ENCODE measurements around the gene ARSI.

The ARSI gene

DNA sequence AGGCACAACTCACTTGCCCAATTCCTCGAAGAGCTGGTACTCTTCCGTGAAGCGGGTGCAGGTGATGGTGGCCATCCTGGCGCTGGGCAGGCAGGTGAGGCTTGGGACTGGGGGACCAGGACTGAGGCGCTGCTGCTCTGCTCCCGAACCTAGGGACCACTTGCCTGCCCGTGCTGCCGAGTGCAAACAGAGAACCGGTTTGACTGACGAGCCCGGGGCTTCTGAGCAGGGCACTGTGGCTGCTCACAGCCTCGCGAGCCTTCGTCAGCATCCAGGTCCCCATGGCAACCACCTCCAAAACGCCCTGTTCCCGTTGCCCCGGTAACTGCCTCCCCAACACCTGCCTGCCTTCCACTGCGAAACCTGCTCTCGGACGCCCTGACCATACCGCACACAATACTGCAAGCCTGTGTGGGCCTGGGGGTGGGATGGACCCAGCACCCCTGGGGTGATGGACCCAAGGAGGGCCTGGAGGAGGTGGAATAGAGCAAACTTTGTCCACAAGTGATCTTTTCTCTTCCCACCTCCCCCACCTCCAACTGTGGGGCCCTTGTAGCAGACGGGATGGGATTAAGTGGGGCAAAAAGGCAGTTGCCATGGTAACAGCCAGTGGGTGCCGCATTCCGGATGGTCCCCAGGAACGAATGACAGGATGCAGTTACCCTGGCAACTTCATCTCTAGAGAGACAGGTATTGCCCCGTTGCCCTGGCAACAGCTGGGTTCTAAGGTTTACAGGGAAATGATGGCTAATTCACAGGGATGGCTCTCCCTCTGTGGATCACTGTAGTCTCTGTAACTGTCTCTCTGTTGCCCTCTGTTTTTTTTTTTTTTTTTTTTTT, 12.9 kb downstream of the ARSI start, which contains the start of gene CAMK2A:
TSS of gene CAMK2A (minus strand) at position 223 of the 840 bp plus-strand sequence. CDS start at position 75, 148 bp downstream.
- TF ChIP-seq, protein P1, sequence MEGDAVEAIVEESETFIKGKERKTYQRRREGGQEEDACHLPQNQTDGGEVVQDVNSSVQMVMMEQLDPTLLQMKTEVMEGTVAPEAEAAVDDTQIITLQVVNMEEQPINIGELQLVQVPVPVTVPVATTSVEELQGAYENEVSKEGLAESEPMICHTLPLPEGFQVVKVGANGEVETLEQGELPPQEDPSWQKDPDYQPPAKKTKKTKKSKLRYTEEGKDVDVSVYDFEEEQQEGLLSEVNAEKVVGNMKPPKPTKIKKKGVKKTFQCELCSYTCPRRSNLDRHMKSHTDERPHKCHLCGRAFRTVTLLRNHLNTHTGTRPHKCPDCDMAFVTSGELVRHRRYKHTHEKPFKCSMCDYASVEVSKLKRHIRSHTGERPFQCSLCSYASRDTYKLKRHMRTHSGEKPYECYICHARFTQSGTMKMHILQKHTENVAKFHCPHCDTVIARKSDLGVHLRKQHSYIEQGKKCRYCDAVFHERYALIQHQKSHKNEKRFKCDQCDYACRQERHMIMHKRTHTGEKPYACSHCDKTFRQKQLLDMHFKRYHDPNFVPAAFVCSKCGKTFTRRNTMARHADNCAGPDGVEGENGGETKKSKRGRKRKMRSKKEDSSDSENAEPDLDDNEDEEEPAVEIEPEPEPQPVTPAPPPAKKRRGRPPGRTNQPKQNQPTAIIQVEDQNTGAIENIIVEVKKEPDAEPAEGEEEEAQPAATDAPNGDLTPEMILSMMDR (IDR thresholded peaks at IDR 0.05; ENCODE audit: low read depth, low read length) = no peak
- no peak for DNase-seq (ENCODE audit: low read depth in 2 of 2)
- H3K4me3 ChIP-seq (replicated peaks in 1 of 2; ENCODE audit: low read depth in 2 of 2, low read length in 2 of 2) = no peak within 1 kb of the TSS

DNA sequence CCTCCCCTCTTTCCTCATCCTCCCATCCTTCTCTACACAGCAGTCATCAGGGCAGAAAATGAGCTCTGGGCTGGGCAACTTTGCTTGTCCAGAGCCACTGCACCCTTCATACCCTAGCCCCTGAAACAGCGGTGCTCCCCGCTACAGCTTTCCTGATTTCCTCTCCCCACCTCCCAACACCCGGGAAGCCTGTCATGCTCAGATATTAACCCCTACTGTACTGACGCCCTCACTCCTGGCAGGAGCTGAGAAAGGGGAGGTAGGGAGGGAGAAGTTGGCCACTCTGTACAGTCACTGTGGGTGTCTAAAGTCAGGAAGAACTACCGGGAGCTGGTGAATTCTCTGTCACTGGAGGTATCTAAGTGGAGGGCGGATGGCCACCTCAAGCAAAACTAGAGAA, 13.9 kb downstream of the ARSI start:
- TF ChIP-seq, protein P1 (IDR thresholded peaks at IDR 0.05; ENCODE audit: low read depth, low read length) = no peak
- no peak overlapping the region for H3K4me3 ChIP-seq (replicated peaks in 1 of 2; ENCODE audit: low read depth in 2 of 2, low read length in 2 of 2)
- DNase-seq (ENCODE audit: low read depth in 2 of 2) = no peak

DNA sequence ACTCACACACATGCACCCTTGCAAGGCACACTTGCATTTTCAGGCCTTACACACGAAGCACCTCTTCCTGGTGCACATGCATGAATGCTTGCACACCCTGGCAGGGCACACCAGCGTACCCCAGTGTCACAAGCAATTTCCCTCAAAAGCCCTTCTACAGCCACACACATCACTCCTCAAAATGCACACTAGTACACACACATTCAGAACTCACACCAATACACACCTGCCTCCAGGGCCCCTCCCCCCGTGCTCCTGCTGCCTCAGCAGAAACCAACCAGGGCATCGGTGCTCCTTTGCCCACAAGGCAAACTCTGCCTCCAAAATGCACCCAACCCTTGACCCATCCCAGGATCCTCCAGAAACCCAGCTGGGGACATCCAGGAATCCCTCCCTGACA, 14.3 kb downstream of the ARSI start:
- no peak overlapping the region for H3K4me3 ChIP-seq (replicated peaks in 1 of 2; ENCODE audit: low read depth in 2 of 2, low read length in 2 of 2)
- no peak for DNase-seq (ENCODE audit: low read depth in 2 of 2)
- TF ChIP-seq, protein P1 (IDR thresholded peaks at IDR 0.05; ENCODE audit: low read depth, low read length) = no peak

DNA sequence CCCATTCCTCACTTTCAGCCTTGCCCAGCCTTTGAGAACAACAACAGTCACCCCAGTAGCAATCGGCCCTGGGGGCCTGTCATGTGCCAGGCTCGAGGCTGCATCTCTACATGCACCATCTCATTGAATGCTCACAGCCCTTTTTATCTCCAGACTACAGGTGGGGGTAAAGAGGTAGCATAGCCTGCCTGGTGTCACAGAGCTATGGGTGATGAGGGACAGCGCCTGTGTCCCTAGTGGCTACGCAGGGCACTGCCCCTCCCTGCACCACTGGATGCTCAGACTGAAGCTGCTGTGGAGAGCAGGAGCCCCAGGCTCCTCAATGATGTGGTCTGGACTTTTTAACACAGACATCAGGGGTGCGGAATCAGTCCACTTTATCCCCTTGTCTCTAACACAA, 15.9 kb downstream of the ARSI start:
- TF ChIP-seq, protein P1 (IDR thresholded peaks at IDR 0.05; ENCODE audit: low read depth, low read length) = peak; percentile 11
- H3K4me3 ChIP-seq (replicated peaks in 1 of 2; ENCODE audit: low read depth in 2 of 2, low read length in 2 of 2) = no peak overlapping the region
- no peak for DNase-seq (ENCODE audit: low read depth in 2 of 2)

DNA sequence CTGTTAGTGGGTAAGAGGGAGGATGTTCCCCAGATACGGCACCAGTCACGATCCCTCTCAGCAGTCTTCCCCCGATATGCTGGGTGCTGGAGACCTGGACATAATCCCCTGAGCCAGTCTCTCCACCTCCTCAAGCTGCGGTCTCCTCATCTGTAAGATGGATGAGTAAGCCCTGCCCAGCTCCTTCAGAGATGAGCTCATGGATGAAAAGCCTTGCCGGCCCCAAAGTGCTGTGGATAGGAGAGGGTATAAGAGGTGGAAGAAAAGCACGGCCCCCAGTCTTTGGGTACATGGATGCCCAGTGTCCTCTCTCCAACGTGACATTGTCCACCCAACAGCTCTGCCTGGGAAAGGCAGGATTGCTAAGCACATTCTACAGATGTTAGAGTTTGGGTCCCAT, 17.6 kb downstream of the ARSI start:
- TF ChIP-seq, protein P1 (IDR thresholded peaks at IDR 0.05; ENCODE audit: low read depth, low read length) = no peak
- H3K4me3 ChIP-seq (replicated peaks in 1 of 2; ENCODE audit: low read depth in 2 of 2, low read length in 2 of 2) = no peak overlapping the region
- DNase-seq (ENCODE audit: low read depth in 2 of 2) = peak in 1 of 2 donors; percentile 39

DNA sequence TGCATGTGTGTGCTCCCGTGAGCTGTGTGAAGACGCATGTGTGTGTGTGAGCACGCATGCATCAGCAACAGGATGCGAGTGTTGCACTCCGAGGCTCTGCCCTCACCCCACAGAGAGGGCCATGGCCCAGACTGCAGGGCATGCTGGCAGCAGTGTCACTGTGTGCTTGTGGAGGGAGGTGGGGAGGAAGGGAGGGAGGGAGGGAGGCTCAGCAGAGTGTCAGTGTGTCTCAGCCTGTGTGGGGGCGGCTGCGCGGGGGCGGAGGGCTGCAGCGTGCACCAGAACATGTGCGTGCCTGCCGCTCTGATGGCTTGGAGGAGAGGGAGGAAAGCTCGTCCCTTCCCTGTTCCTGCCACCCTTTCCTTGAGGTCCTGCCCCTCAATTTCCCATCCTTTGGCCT, 18.4 kb downstream of the ARSI start:
- TF ChIP-seq, protein P1 (IDR thresholded peaks at IDR 0.05; ENCODE audit: low read depth, low read length) = no peak
- no peak overlapping the region for H3K4me3 ChIP-seq (replicated peaks in 1 of 2; ENCODE audit: low read depth in 2 of 2, low read length in 2 of 2)
- DNase-seq (ENCODE audit: low read depth in 2 of 2) = no peak
